GM21447 (cell line): ENCODE data around the gene CDH24.

ENCODE experiments used
- ATAC-seq: cut with Tn5 transposase; IDR thresholded peaks from one replicate; pipeline ENCODE4 v1.9.1; 2021; ENCODE audit not compliant: unreplicated experiment

The CDH24 gene

GRCh38 chr14:23056956-23057756 lies at the start of gene CDH24:
CDH24 (minus strand) TSS chr14:23057520; CDS start chr14:23055733, 1,787 bp downstream.
- peak; percentile 43 for ATAC-seq

GRCh38 chr14:23106747-23107045 lies 49.4 kb upstream of the CDH24 start:
- no peak for ATAC-seq

- no peak for ATAC-seq
Measured at GRCh38 chr14:23105348-23105824, 48.1 kb upstream of the CDH24 start.

- no peak for ATAC-seq
Measured at GRCh38 chr14:23104591-23105347, 47.4 kb upstream of the CDH24 start, which contains the start of gene CIROP. CIROP (minus strand) TSS chr14:23104989; CDS start chr14:23104920, 69 bp downstream.

- no peak for ATAC-seq
Measured at GRCh38 chr14:23104070-23104590, 46.8 kb upstream of the CDH24 start.

- ATAC-seq = no peak
Measured at GRCh38 chr14:23103581-23103980, 46.3 kb upstream of the CDH24 start.

- ATAC-seq = no peak
Measured at GRCh38 chr14:23102801-23103200, 45.5 kb upstream of the CDH24 start.

- ATAC-seq = no peak
Measured at GRCh38 chr14:23101986-23102625, 44.8 kb upstream of the CDH24 start.

GRCh38 chr14:23101213-23101970 lies 44.1 kb upstream of the CDH24 start:
- no peak for ATAC-seq

- no peak for ATAC-seq
Measured at GRCh38 chr14:23099212-23099861, 42.0 kb upstream of the CDH24 start.

- no peak for ATAC-seq
Measured at GRCh38 chr14:23097786-23098185, 40.5 kb upstream of the CDH24 start.

- ATAC-seq = peak; percentile 87
Measured at GRCh38 chr14:23095196-23096108, 38.1 kb upstream of the CDH24 start, which contains the start of gene C14orf119. C14orf119 (plus strand) TSS chr14:23095505; CDS start chr14:23097659, 2,154 bp downstream.

- peak; percentile 35 for ATAC-seq
Measured at GRCh38 chr14:23094666-23095195, 37.4 kb upstream of the CDH24 start, which contains the start of gene ACIN1. ACIN1 (minus strand) TSS chr14:23095136; CDS start chr14:23095112, 24 bp downstream.

- ATAC-seq = no peak
Measured at GRCh38 chr14:23093991-23094665, 36.8 kb upstream of the CDH24 start.

GRCh38 chr14:23093526-23093925 lies 36.2 kb upstream of the CDH24 start:
- no peak for ATAC-seq

GRCh38 chr14:23093104-23093503 lies 35.8 kb upstream of the CDH24 start:
- ATAC-seq = no peak

GRCh38 chr14:23091294-23092225 lies 34.2 kb upstream of the CDH24 start:
- ATAC-seq = no peak
